ACHN (cell line): ENCODE data around the gene GTF2F2.

Source experiments
- DNase-seq: peaks from one replicate; pipeline ENCODE4 v3.0.0-alpha.2; 2015
- in situ Hi-C: cut with HindIII; loops from 2 replicates; pipeline ENCODE4 v1.10.0; 2017; ENCODE audit warnings: low sequenced_read_pairs, low pct_ligation_motif_present, low pct_unique_long_range_greater_than_20kb

Gene GTF2F2

GRCh38 chr13:45119991-45120864 lies at the start of gene GTF2F2:
Gene GTF2F2, plus strand, starts transcription at chr13:45120510. Its CDS starts 146 bp downstream, at chr13:45120656.
- peak; percentile 83 for DNase-seq
- in situ Hi-C loops, result no loop called here

- in situ Hi-C loops, result no loop called here
Measured at GRCh38 chr13:45073809-45074208, 46.5 kb upstream of the GTF2F2 start.

GRCh38 chr13:45074721-45075120 lies 45.6 kb upstream of the GTF2F2 start:
- no peak for DNase-seq
- in situ Hi-C loops, result no loop called here

More at GRCh38 chr13:45073809-45074208, 46.5 kb upstream of the GTF2F2 start:
- no peak for DNase-seq

- DNase-seq, result no peak
- in situ Hi-C loops, result no loop called here
Measured at GRCh38 chr13:45078003-45078402, 42.3 kb upstream of the GTF2F2 start.

GRCh38 chr13:45082964-45083363 lies 37.3 kb upstream of the GTF2F2 start:
- DNase-seq, result no peak
- in situ Hi-C loops, result no loop called here

GRCh38 chr13:45084515-45084914 lies 35.8 kb upstream of the GTF2F2 start:
- DNase-seq, result no peak
- in situ Hi-C loops, result no loop called here

GRCh38 chr13:45086484-45086883 lies 33.8 kb upstream of the GTF2F2 start:
- DNase-seq, result no peak
- in situ Hi-C loops, result no loop called here

- in situ Hi-C loops, result no loop called here
- DNase-seq, result no peak
Measured at GRCh38 chr13:45092663-45093062, 27.6 kb upstream of the GTF2F2 start.

GRCh38 chr13:45100573-45101262 lies 19.6 kb upstream of the GTF2F2 start:
- no peak for DNase-seq
- in situ Hi-C loops, result no loop called here

GRCh38 chr13:45101327-45102018 lies 18.8 kb upstream of the GTF2F2 start:
- in situ Hi-C loops, result no loop called here
- DNase-seq, result no peak

GRCh38 chr13:45102136-45102507 lies 18.2 kb upstream of the GTF2F2 start:
- in situ Hi-C loops, result no loop called here
- DNase-seq, result no peak

- no peak for DNase-seq
- in situ Hi-C loops, result no loop called here
Measured at GRCh38 chr13:45103449-45103848, 16.9 kb upstream of the GTF2F2 start.

GRCh38 chr13:45104261-45104660 lies 16.0 kb upstream of the GTF2F2 start:
- DNase-seq, result no peak
- in situ Hi-C loops, result no loop called here

- in situ Hi-C loops, result no loop called here
- DNase-seq, result no peak
Measured at GRCh38 chr13:45105895-45106294, 14.4 kb upstream of the GTF2F2 start.

GRCh38 chr13:45107539-45107938 lies 12.8 kb upstream of the GTF2F2 start:
- no peak for DNase-seq
- in situ Hi-C loops, result no loop called here

GRCh38 chr13:45108716-45109101 lies 11.6 kb upstream of the GTF2F2 start:
- in situ Hi-C loops, result no loop called here
- no peak for DNase-seq

- in situ Hi-C loops, result no loop called here
- DNase-seq, result peak; percentile 19
Measured at GRCh38 chr13:45109102-45109720, 11.1 kb upstream of the GTF2F2 start.

- in situ Hi-C loops, result no loop called here
- DNase-seq, result no peak
Measured at GRCh38 chr13:45113233-45114224, 6.8 kb upstream of the GTF2F2 start.
